Measurements from ENCODE around the gene CHRNA10. TPM values are rescaled to one million over a fixed set of nuclear protein-coding genes. Genes with fewer than 3 reads are reported as not detected.
A peak's percentile ranks its signal among the peaks of the same experiment; 100 is the strongest.
"Not testable (repeated sequence)": the region's sequence is repeated elsewhere in the genome, so short reads cannot be mapped to it uniquely, and the experiment has no call there.

CHRNA10 gene
- total and polyA plus RNA-seq, 12 donors = 0.24 to 1.6 (median 0.51) TPM

DNA sequence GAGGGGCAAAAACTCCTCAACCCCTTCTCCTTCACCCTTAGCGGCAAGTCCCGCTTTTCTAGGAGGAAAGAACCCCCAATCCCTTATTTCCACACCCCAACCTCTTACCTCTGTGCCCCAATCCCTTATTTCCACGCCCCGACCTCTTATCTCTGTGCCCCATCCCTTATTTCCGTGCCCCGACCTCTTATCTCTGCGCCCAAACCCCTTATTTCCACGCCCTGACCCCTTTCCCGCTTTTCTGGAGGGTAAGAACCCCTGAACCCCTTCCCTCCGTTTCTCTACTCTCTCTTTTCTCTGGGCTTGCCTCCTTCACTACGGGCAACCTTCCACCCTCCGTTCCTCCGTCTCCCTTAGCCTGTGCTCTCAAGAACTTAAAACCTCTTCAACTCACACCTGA, 22.3 kb downstream of the CHRNA10 start:
- H3K4me3 ChIP-seq; H3K36me3 ChIP-seq; intact Hi-C loops (cut with DNase I); H3K9me3 ChIP-seq; DNase-seq; ATAC-seq; H3K27ac ChIP-seq: not testable (repeated sequence)
- Histone ChIP-seq H3K27me3 (peaks cover 0 to 17% (median 0%) of the 10 kb centered on the region in 7 donors), H3K4me1 (peaks cover 0 to 19% (median 6%) of the 10 kb centered on the region in 9 donors)
- WGBS, 2 donors = 83 to 87% methylated on average over 13 of the region's 13 CpGs

DNA sequence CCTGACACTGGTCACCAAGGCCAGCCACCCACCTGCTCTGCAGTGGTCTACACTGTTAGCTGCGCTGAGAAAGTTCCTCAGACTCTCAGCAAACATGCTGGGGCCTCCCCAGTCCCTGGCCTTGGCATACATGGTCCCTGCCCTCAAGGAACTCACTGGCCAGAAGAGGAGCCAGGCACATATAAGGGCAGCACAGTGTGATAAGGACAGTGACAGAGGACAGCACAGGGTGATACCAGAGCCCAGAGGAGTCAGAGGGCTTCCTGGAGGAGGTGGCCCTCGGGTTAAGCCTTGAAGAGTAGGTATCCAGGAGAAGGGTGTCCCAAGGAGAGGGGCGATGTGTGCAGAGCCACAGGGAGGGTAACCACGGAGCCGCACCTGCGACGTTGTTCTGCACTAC, 25.6 kb downstream of the CHRNA10 start:
- H3K27me3 ChIP-seq = peaks cover 0 to 39% (median 0%) of the 10 kb centered on the region in 7 donors
- DNase-seq (no peak), ATAC-seq (peak in 1 of 8 donors; percentile 4)
- no peaks in the 10 kb centered on the region for H3K9me3 ChIP-seq
- H3K36me3 ChIP-seq = no peaks in the 10 kb centered on the region
- peak overlapping the region in 1 of 10 donors; percentile 3 for H3K4me3 ChIP-seq
- H3K4me1 ChIP-seq = peaks cover 3 to 34% (median 19%) of the 10 kb centered on the region in 9 donors
- TF ChIP-seq, protein P1, sequence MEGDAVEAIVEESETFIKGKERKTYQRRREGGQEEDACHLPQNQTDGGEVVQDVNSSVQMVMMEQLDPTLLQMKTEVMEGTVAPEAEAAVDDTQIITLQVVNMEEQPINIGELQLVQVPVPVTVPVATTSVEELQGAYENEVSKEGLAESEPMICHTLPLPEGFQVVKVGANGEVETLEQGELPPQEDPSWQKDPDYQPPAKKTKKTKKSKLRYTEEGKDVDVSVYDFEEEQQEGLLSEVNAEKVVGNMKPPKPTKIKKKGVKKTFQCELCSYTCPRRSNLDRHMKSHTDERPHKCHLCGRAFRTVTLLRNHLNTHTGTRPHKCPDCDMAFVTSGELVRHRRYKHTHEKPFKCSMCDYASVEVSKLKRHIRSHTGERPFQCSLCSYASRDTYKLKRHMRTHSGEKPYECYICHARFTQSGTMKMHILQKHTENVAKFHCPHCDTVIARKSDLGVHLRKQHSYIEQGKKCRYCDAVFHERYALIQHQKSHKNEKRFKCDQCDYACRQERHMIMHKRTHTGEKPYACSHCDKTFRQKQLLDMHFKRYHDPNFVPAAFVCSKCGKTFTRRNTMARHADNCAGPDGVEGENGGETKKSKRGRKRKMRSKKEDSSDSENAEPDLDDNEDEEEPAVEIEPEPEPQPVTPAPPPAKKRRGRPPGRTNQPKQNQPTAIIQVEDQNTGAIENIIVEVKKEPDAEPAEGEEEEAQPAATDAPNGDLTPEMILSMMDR (IDR thresholded peaks at IDR 0.05) = no peak
- intact Hi-C loops (cut with DNase I) = no loop called here
- 89% methylated on average over 7 of the region's 7 CpGs for WGBS, 2 donors
- H3K27ac ChIP-seq = peak overlapping the region in 1 of 10 donors; percentile 26

DNA sequence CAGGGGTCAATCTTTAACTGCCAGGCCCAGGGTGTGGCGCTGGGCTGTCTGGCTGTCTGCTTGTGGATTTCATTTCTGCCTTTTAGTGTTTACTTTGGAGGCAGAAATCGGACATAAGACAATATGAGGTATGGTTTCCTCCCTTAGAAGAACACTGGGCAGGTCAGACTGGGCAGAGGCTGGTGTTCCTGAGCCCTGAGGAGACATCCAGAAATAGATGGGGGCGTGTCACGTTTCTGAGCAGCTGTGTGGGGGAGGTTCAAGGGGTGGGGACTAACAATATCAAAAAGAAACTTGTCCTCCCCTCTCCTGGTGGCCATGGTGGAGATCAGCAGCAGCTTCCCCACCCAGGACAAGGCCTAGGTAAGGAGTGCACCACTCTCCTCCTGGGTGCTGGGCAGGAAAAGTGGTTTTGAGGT, 26.4 kb downstream of the CHRNA10 start, which contains the start of gene ART1:
TSS of gene ART1 (plus strand) at position 312 of the 419 bp plus-strand sequence. CDS start 14,086 bp downstream, outside the sequence.
- intact Hi-C loops (cut with DNase I) = no loop called here
- ATAC-seq (peak; percentile 17 to 83 (median 71)), DNase-seq (peak; percentile 28 to 53)
- peaks cover 0 to 39% (median 0%) of the 10 kb centered on the region in 7 donors for H3K27me3 ChIP-seq
- peak within 1 kb of the TSS in 1 of 10 donors; percentile 3 for H3K4me3 ChIP-seq
- 56 to 59% methylated on average over 4 of the region's 4 CpGs for WGBS, 2 donors
- no peaks in the 10 kb centered on the region for H3K9me3 ChIP-seq
- H3K4me1 ChIP-seq = peaks cover 3 to 34% (median 19%) of the 10 kb centered on the region in 9 donors
- peak within 1 kb of the TSS in 9 of 10 donors; percentile 14 to 70 (median 52) for H3K27ac ChIP-seq
- H3K36me3 ChIP-seq = no peaks in the 10 kb centered on the region
- TF ChIP-seq, protein P1 (IDR thresholded peaks at IDR 0.05) = peak in 2 of 9 donors; percentile 7 to 18

DNA sequence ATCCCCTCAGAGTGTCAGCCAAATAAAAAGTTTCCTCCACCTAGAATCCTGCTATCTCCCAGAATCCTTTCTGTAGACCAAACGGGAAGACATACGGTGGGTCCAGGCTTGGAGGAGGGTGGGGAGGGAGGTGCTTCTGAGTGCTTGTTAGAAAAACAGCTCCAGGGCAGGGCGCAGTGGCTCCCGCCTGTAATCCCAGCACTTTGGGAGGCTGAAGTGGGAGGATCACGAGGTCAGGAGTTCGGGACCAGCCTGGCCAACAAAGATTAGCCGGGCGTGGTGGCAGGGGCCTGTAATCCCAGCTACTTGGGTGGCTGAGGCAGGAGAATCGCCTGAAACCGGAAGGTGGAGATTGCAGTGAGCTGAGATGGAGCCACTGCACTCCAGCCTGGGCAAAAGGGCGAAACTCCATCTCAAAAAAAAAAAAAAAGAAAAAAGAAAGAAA, 28.1 kb downstream of the CHRNA10 start:
- peaks cover 3 to 34% (median 19%) of the 10 kb centered on the region in 9 donors for H3K4me1 ChIP-seq
- intact Hi-C loops (cut with DNase I); H3K9me3 ChIP-seq; DNase-seq; ATAC-seq; H3K36me3 ChIP-seq: not testable (repeated sequence)
- peak overlapping the region in 9 of 10 donors; percentile 42 to 72 (median 67) for H3K4me3 ChIP-seq
- WGBS, 2 donors = 34 to 37% methylated on average over 11 of the region's 11 CpGs
- H3K27me3 ChIP-seq = peaks cover 0 to 39% (median 0%) of the 10 kb centered on the region in 7 donors
- H3K27ac ChIP-seq = peak overlapping the region in 8 of 10 donors; percentile 63 to 86 (median 78)

DNA sequence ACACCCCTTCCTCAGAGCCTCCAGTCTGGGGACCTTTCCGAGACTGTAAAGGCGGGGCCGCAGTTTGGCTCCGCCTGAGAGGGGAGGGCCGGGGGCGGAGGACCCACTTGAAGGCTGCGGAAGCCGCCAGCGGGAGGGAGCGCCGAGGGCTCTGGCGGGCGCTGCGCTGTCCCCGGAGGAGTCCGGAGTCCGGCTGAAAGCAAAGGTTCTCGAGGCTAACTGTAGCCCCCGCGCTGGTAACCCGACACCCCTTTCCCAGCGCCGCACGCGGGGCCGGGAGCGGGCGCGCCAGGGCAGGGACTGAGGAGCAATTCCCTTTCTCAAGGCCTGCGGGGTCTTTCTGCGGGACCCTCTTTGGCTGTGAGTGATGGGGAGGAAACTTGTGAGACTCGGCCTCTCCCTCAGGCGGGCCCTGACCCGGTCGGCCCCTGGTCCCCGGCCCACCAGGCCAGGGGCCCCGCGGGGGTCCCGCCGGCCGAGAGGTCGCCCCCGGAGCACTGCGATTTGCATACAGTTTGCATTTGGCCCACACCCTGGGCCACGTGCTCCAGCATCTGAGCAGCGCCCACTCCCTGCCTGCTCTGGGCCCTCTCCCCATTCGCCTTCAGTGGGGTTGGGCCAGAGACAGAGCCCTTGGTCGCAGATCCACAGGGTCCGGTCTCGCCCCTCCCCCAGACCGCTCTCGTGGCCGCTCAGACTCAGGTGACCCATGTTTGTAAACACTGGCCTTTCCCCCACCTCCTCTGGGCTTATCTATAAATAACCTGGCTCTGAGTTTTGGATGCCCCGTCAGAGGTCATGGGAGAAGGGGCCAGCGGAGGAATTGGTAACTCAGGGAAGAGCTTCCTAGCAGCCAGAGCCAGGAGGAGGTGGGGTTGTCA, 28.9 kb downstream of the CHRNA10 start:
- Histone ChIP-seq H3K4me1 (peaks cover 3 to 34% (median 19%) of the 10 kb centered on the region in 9 donors), H3K27ac (peak overlapping the region; percentile 13 to 86 (median 74)), H3K27me3 (peaks cover 0 to 39% (median 0%) of the 10 kb centered on the region in 7 donors), H3K4me3 (peak overlapping the region; percentile 42 to 72 (median 65)), H3K9me3 (no peaks in the 10 kb centered on the region), H3K36me3 (no peaks in the 10 kb centered on the region)
- DNase-seq (peak; percentile 84 to 86), ATAC-seq (peak; percentile 89 to 95 (median 92))
- WGBS, 2 donors = 1 to 2% methylated on average over 55 of the region's 55 CpGs
- TF ChIP-seq, protein P1 (IDR thresholded peaks at IDR 0.05) = no peak
- intact Hi-C loops (cut with DNase I) = no loop called here
